Amygdala (tissue), 56 donors: ENCODE measurements around the gene LINGO1.

Source experiments
- DNase-seq, 56 donors: peaks; one replicate each; lab custom pipeline; 2025; lab: John Stamatoyannopoulos, UW

LINGO1 gene

DNA sequence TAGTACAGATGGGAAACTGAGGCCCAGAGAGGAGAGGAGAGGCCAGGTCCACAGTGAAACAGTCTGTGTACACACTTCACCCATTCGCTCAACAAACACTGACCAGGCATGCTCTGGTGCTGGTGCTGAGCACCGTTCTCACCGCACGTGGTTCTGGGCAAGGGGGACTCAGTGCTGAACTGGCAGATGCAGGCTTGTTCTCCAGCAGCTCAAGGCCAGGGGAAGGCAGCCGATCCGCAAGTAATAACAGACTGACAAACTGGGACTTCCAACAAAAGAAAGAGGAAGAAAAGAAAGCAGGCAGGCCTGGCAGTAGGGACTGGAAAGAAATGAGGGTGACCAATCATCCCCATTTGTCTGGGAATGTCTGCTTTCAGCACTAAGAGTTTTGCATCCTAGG lies 25.6 kb upstream of the LINGO1 start:
- DNase-seq = no peak

- peak in 15 of 56 donors; percentile 10 to 78 (median 41) for DNase-seq
These were observed 25.0 kb upstream of the LINGO1 start for GRCh38 chr15:77657634-77658238.

DNA sequence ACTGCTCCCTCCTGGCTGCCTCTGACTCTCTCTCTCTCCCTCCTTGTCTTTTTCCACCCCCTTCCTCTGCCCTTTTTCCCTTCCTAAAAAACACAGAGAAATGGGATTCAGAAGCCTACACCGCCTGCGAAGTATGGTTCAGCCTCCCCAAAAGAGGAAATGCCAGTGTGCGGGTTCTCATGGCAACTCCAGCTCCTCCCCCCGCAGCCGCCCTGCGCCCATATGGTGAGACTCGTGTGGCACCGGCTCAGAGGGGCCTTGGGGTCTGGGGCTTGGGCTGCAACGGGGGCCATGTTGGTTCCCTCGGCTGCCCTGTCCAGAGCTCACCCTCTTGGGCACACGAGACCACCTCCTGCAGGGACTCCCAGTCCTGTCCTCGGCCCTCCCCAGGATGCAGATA lies 23.6 kb upstream of the LINGO1 start:
- peak in 13 of 56 donors; percentile 16 to 63 (median 25) for DNase-seq

- no peak for DNase-seq
These were observed 22.3 kb upstream of the LINGO1 start for GRCh38 chr15:77654975-77655374.

DNA sequence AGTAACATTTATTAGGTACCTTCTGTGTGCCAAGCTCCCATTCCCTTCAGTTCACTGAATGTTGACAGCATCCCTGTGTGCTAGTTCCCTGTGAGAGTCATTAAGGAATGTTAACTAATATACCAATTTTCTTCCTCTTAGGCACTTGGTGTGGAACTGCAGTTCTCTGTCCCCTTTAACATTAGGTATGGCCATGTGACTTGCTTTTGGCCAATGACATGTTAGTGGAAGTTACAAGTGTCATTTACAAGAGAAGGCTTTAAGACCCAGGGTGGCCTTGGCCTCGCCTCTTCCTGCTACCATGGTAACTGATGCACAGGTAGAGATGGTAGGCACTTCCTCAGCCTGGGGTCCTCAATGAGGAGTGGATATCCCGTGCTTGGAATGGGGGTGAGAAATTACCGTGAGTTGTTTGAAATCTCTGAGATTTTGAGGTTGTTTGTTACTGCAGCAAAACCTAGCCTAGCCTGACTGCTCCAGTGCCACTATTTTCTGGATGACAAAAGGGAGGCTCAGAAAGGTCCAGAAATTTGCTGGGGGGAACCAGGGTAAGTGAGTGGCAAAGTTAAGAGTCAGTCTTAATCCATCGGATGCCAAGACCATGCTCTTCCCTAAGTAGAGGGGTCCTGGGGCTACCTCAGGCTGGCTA lies 21.2 kb upstream of the LINGO1 start:
- no peak for DNase-seq

DNA sequence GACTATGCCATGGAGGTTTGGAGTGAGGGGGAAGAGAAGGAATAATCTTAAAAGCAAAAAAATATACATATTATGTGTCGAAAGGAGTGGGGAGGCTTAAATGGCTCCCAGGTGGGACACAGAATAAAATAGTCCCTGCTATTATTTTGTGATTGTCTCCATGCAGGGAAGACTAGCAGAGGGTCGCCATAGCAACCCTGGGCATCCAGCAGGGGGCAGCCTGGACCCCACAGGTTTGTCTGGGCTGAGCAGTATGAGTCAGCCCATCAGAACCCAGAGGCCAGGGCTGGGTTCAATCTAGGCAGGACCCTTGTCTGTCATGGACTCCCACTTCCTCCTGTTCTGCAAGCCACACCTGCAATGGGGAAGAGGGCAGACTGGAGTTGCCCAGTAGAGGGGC lies 17.6 kb upstream of the LINGO1 start:
- peak in 5 of 56 donors; percentile 15 to 45 (median 22) for DNase-seq

GRCh38 chr15:77649610-77650009 lies 16.9 kb upstream of the LINGO1 start:
- DNase-seq = no peak

GRCh38 chr15:77649017-77649416 lies 16.3 kb upstream of the LINGO1 start:
- no peak for DNase-seq

DNA sequence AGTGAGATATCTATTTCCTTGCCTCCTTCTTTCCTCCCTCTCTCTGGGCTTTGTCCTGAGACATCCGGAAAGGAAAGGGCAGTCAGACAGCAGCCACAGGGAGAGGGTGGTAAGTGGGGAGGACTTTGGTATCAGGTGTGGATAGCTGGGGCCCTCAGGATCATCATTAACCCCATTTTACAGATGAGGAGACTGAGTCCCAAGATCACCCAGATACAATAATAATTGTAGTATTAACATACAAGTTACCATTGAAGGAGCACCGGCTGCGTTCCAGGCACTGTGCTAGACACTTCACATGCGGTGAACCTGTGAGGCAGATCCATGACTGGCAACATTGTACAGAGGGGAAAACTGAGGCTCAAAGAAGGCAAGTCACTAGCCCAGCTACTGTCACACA lies 15.2 kb upstream of the LINGO1 start:
- DNase-seq = no peak

- no peak for DNase-seq
These were observed 13.5 kb upstream of the LINGO1 start for GRCh38 chr15:77646104-77646694.

- DNase-seq = no peak
These were observed 12.9 kb upstream of the LINGO1 start for GRCh38 chr15:77645602-77646001.

DNA sequence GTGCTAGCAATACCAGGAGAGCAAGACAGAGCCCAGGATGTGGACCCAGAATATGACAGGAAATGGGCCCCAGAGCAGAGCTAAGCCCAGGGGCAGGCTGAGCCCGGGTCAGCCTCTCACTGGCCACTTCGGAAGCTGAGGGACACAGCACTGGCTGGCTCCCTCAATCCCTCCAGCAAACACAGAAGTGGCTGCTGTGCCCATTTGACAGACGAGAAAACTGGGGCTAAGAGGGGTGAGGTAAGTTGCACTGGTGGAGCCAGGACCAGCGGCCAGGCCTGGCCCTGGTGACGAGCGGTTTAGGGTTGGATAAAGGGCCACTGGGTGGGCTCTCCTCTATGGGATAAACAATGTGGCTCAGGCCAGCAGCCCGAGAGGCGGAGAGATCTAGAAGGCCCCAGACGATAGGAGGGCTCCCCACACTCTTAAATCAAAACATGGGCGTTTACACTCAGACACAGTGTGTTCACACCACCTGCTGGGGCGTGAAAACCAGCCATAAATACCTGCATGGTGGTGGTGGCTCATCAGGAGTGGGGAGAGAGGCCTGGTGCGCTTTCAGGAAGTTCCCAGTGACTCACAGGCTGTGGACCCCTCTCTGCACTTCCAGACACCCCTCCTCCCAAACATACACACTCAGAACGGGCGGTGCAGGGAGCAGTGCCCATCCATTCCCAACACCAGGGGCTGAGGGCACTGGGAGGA lies 12.0 kb upstream of the LINGO1 start:
- peak in 4 of 56 donors; percentile 19 to 30 (median 26) for DNase-seq

DNA sequence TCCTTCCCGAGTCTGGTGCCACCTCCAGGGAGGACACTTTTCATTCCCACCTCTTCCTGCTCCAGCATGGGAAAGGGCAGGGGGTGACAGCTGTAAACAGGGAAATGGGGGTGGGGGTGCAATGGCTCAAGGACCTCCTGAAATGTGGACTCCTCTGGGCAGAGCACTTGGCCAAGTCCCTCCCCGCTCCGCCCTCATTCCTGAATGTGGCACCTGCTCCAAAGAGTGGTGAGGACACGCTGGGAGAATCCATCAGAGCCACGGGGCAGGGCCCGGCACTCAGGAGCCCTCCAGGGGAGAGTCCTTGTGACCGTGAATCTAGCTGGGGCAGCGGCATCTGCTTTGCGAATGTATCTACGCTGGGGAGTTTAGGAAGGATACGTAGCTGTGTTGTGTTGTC lies 11.1 kb upstream of the LINGO1 start:
- no peak for DNase-seq

GRCh38 chr15:77642793-77643430 lies 10.2 kb upstream of the LINGO1 start:
- DNase-seq = no peak

- DNase-seq = no peak
These were observed 9.3 kb upstream of the LINGO1 start for GRCh38 chr15:77641999-77642398.

DNA sequence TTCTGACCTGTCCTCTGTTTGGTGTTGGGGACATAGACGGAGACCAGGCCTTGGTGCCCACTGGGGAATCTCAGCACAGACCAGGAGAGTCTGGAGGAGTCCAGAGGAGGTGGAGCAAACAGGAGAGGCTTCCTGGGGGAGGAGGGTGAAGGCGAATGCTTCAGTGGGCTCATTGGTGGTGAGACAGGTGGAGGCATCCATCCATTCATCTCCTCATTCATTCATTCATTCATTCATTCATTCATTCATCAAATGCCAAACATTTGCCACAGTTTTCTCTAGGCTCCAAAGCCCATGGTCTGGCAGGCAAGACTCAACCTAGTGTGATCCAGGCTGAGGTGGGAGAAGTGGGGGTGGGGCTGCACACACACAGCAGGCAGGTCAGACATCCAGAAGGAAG lies 7.9 kb upstream of the LINGO1 start:
- DNase-seq = no peak

GRCh38 chr15:77639431-77639830 lies 6.7 kb upstream of the LINGO1 start:
- DNase-seq = no peak

DNA sequence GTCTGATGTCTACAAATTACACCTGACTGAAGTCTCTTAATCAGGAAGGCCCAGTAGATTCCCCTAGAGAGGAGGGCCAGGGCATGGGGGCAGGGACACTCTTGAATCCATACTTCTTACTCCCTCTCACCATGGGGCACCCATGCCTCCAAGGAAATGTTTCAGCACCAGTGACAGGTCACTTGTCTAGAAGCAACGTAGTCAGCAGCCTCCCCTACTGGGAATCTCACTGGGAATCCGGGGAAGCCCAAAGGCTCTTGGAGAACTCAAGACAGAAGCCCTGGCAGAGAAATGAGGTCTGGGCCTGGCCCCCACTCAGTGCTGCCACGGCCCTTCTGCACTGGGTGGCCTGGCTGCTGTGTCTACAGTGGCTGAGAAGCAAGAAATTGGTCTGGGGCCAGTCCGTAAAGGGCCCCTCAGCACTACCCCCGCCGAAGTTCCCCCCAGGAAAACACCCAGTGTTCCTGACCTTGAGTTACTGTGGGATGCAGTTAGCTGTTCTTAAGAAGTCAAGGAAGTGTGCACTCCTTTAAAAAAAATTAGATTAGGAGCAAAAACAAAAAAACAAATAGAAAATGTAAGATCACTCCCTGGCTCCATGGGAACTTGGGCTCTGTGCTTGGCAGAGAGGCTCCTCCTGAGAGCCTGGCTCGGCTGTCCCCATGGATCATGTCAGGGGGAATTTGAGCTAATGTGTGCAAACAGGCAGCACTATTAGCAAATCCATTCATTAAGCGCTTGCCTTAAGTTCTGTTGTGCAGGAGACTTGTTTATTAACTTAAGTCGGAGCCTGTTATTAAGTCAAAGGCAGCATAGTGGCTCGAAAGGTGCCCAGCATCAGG lies 5.4 kb upstream of the LINGO1 start:
- peak in 3 of 56 donors; percentile 20 to 33 (median 22) for DNase-seq

GRCh38 chr15:77636209-77636608 lies 3.5 kb upstream of the LINGO1 start:
- DNase-seq = no peak
